Effector CD8-positive, alpha-beta T cell (primary cell): Measurements from ENCODE around the gene CANX.
"Not testable (repeated sequence)": the region's sequence is repeated elsewhere in the genome, so short reads cannot be mapped to it uniquely, and the experiment has no call there.

ENCODE experiments used
- DNase-seq: peaks from one replicate; lab custom pipeline; 2025; lab: John Stamatoyannopoulos, UW
- total RNA-seq, 4 experiments: gene quantifications; one replicate each; lab custom pipeline; 2026; lab: John Stamatoyannopoulos, UW

The CANX gene, protein sequence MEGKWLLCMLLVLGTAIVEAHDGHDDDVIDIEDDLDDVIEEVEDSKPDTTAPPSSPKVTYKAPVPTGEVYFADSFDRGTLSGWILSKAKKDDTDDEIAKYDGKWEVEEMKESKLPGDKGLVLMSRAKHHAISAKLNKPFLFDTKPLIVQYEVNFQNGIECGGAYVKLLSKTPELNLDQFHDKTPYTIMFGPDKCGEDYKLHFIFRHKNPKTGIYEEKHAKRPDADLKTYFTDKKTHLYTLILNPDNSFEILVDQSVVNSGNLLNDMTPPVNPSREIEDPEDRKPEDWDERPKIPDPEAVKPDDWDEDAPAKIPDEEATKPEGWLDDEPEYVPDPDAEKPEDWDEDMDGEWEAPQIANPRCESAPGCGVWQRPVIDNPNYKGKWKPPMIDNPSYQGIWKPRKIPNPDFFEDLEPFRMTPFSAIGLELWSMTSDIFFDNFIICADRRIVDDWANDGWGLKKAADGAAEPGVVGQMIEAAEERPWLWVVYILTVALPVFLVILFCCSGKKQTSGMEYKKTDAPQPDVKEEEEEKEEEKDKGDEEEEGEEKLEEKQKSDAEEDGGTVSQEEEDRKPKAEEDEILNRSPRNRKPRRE
- 486 to 797 (median 550) reads per million in 4 experiments for total RNA-seq

DNA sequence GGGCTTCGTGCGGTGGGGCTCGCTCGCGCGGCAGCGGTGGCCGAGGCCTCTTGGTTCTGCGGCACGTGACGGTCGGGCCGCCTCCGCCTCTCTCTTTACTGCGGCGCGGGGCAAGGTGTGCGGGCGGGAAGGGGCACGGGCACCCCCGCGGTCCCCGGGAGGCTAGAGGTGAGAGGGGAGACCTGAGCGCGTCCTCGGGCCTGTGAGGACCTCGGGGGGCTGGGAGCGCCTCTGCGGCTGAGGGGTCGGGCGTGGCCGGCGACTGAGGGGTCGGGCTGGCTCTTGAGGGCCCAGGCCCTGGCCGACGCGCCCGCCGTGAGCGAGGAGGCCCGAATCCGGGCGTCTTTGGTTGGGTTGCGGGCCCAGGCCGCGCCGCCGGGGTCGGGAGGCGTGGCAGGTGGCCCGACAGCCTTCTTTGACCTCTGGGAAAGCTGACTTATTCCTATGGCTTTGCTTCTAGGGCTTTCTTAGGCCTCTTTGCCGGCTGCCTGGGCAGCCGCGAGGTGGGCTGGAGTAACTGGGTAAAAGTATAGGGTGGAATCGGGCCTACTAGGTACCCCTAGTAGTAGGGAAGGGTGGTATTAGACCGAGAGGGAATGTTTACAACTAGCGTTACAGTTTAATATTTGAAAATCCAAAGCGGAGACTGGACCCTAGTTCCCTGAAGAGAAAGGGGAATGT, at the start of gene CANX:
Gene CANX (plus strand): TSS at position 33 of the 681 bp plus-strand sequence. CDS start 6,715 bp downstream, outside the sequence.
- no peak for DNase-seq

DNA sequence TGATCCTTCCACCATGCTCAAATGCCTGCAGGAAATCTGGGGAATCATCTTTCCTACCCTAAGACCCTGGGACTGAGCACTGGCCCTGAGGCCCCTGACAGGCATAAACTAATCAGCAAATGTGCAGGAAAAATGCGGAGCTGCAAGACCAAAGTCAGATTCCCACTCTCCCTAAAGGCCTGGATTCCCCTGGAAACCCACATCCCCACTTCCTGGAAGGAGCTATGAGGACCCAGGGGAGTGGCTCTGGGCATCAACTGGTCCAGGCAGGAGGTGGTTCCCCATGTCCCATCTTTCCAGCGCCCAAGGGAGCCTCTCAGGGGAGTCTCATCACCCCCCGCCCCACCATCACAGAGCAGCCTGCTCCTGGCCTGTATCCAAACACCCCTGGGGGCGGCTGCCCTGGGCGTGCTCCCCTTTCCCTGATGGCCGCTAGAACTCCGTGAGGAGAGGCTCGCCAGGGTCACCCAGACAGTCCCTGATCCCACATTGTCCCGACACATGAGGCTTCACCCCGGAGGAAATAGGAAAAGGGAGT, 49.5 kb upstream of the CANX start:
- not testable (repeated sequence) for DNase-seq

DNA sequence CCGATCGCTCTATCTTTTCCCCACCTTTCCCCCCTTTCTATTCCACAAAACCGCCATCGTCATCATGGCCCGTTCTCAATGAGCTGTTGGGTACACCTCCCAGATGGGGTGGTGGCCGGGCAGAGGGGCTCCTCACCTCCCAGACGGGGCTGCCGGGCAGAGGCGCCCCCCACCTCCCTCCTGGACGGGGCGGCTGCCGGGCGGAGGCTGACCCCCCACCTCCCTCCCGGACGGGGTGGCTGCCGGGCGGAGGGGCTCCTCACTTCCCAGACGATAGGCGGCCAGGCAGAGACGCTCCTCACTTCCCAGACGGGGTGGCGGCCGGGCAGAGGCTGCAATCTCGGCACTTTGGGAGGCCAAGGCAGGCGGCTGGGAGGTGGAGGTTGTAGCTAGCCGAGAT, 48.5 kb upstream of the CANX start:
- DNase-seq = not testable (repeated sequence)

DNA sequence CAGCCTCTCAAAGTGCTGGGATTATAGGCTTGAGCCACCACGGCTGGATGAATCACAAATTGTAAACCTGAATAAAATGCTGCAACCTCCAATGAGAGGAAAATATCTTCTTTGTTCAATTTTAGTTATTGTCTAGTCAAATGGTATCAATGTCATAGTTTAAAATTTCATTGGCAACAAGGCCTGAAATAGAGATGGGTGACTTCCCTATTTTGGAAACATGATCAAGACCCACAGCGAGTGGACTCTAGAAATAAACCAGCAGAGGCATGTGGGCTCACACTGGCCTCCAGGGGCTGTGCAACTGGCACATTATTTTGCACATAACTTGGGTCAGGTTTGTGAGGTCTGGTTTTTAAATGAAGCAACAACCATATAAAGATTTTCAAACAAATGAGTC, 45.6 kb upstream of the CANX start:
- not testable (repeated sequence) for DNase-seq

DNA sequence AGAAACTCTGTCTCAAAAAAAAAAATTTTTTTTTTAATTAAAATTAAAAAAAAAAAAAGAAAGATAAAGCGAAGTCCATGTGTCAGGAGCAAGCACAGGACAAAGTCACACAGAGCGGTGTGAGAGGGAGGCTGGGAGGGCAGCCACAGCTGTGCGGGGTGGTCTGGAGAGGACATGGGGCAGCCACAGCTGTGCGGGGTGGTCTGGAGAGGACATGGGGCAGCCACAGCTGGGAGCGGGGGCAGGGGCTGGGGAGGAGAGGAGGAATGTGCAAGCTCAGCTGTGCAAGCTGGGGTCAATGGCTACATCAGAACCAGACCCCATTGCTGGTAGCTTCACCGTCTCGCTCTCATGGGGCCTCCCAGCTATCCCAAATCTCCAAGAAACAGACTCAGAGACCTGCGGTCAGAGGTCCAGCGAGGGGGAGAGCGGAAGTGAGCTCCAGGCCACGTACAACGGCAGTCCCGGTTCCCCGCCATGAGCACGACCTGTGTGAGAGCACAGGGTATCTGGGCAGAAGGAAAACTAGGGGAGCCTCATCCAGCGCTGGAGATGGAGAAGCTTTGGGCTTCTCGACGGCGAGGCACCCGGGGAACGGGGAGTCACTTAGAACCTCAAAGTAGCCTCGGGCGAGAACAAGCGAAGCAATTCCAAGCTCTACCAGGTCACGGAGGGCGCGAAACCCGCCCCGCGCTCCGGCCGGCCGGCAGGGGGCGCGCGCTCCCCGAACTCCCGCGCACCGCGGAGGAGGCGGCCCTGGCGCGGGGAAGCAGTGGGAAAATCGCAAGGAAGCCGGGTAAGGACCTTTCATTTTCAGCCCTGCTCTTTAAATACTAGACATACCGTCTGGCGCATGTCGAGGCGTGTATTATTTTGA, 41.2 kb upstream of the CANX start:
- DNase-seq = not testable (repeated sequence)

DNA sequence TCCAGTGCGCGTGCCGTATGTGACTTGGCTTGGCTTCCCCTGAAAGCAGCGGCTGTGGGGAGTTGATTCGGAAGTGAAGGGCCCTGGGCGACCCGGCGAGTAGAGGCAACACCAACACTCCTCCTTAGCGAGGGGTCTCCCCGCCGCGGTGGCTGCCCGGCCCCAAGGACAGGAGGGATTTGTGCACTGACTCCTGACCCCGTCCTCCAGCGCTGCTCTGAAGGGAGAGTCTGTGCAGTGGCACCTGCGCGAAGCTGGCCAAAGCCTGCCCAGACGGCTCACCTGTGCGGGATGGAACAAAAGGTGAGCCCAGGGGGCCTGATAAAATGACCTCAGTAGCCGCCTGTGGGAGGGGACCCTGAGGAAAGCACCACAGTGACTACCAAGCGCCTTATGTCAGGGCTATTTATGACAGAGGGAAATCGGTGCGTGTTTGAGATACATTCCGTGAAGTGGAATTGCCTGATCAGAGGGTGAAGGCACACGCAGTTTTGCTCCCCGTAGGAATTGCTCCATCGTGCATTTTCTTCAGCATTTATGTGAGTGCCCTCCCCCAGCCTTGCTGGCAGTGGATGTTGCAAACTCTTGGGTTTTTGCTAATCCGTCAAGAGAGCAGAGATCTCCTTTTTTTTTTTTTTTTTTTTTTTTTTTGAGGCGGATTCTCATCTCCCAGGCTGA, 40.4 kb upstream of the CANX start:
- DNase-seq = not testable (repeated sequence)

DNA sequence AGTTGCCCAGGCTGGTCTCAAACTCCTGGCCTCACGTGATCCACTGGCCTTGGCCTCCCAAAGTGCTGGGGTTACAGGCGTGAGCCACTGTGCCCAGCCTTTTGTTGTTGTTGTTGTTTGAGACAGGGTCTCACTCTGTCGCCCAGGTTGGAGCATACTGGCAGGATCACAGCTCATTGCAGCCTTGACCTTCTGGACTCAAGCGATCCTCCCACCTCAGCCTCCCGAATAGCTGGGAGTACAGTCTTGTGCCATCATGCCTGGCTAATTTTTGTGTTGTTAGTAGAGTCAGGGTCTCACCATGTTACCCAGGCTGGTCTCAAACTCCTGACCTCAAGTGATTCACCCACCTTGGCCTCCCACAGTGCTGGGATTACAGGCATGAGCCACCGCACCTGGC, 37.1 kb upstream of the CANX start:
- not testable (repeated sequence) for DNase-seq

DNA sequence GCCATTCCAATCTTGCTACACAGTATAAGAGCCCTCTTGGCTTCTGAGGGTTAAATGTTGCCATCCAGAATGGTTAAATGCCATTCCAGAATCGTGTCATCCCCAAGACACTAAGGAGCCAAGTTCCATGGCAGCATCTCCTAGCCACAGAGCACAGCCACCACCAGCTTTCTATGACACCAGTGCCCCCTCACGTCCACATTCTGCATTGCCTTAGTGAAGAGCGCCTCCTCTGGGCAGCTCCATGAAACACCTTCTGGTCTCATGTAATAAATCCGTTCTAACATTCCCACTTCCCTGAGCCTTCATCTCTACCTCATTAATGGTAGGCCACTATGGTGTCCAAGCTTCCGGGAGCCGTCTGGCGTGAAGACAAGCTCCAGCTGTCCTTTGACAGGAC, 30.4 kb upstream of the CANX start:
- peak; percentile 4 for DNase-seq

DNA sequence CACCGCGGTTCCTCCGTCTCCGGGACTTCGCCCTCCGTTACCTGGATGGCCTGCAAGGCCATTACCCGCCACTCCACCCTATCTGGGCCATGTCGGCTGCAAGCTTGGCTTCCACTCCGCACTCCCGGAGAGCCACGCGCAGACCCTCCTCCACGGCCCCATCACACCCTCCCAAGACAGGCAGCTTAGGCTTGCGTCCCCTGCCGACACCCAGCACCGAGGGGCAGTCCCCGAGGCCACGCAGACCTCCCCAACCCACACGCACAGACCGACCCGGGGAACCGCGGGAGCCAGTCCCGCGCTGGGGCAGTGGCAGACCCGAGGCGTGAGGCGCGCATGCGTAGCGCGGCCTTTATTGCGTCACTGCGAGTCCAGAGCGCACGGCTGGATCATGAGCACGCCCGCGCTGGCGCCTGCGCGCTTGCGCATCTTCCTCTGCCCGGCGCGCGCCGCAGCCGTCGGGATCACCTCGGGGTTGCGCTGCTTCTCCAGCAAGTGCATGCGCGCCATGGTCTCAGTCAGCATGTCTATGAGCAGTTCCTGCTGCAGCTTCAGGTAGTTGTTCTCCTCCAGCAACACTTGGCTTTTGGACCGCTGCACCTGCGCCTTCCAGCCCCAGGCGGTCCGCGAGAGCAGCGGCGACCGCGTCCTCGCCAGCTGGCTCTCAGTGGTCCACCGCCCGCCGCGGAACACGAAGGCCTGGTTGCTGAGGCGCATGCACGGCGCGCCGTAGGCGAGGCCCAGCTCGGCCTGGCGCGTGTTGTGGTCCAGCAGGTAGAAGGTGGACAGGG, 20.3 kb upstream of the CANX start:
- DNase-seq = peak; percentile 86

DNA sequence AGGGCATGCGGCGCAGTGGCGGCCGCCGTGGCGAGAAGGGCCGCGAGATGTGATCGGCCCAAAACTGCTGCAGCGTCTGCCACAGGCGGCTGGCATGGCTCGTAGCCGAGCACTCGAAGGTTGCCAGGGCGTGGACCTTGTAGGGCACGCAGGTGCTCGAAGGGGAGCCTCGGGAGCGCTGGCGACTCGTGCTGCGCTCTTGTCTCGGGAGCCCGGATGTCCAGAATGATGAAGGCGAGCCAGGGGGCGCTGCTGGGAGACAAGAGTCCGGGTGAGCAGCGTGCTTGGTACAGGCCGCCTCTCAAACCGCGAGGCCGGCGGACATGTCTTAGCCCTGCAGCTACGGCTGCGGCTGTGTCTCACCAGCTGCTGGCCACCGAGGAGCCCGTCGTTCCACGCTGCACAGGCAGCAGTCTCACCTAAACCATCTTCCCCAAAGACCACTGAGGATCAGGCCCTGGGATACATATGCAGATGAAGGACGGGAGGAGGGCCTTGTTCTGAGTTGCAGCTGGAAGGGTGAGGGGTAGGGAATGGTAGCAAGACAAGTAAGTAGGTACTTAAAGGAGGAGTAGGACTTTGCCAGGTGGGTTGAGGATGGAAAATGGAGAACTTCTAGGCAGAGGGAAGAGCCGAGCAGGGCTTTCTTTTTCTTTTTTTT, 19.6 kb upstream of the CANX start:
- peak; percentile 38 for DNase-seq

DNA sequence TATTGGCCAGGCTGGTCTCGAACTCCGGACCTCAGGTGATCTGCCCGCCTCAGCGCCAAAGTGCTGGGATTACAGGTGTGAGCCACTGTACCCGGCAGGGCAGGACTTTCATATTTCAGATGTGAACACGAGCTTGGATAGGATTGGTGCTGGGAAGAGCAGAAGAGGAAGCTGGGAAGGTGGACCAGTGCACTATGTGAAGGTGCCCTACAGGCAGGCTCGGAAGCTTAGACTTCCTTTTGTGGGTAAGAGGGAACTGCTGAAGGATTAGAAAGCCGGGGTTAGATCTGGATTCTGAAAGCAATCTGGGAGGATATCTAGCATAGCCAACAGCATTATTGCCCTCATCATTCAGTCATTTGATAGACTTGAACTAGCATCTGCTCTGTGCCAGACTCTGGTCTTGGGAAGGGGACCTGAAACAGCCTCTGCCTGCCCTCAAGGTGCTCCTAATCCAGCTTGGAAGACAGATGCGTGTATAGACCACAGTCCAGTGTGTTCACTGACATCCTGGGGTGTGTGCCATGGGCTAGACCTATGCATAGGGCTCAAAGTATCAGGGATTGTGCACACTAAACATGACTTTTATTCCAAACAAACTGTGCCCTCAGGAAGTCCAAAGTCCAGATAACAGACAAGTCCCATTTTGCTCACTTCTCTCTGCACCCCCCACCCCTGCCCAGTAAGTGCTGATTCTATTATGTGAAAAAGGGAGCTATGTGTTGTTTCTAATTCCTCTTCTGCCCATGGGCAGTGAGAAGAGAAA, 18.6 kb upstream of the CANX start:
- no peak for DNase-seq

DNA sequence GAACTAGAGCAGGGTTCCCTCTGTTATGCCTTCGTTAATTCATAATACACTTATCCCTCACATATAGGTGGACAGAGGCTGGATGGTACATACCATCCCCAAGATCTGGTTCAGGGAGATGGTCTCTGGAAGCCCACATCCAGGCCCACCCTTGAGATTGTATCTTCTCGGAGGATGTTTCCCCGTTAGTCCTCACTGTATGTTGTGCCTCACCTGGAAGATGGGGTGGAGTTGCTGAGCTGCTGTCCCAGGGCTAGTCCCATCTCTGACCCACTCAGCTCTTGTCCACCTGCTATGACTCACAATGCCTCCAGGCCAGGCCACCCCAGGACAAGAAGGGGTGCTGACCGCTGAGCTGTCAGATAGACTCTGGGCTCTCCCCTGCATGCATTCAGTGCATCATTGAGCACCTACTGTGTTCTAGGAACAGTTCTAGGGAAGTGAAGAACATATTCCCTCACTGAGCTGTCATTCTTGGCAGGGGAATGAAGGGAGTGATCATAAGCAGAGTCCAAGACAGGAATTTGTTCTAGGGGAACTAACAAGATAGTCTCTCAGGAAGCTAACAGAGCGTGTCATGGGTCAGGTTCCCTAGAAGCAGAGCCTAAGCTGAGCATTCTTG, 17.9 kb upstream of the CANX start, which contains the start of gene CBY3:
Gene CBY3 (minus strand): TSS at position 255 of the 622 bp plus-strand sequence. CDS start 116 bp downstream, at position 139.
- DNase-seq = no peak

DNA sequence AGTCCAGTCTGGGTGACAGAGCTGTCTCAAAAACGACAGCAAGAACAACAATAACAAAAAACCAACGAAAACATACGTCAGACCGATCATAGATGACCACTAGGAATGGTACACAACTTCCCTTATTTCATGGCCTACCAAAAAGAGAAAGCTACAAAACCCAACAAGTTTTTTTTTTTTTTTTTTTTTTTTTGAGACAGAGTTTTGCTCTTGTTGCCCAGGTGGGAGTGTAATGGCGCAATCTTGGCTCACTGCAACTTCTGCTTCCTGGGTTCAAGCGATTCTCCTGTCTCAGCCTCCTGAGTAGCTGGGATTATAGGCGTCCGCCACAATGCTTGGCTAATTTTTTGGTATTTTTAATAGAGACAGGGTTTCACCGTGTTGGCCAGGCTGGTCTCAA, 9.6 kb upstream of the CANX start:
- DNase-seq = not testable (repeated sequence)

DNA sequence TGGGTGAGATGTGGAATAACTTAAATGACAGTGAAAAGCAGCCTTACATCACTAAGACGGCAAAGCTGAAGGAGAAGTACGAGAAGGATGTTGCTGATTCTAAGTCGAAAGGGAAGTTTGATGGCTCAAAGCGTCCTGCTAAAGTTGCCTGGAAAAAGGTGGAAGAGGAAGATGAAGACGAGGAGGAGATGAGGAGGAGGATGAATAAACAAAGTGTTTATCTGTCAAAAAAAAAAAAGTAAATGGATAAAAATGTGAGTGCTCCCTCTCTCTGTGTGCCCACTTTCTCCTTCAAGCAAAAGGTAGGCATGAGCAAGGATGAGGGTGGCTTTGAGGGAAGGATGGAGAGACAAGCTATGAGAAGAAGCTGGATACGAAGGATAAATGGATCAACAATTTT, 4.2 kb upstream of the CANX start:
- no peak for DNase-seq

DNA sequence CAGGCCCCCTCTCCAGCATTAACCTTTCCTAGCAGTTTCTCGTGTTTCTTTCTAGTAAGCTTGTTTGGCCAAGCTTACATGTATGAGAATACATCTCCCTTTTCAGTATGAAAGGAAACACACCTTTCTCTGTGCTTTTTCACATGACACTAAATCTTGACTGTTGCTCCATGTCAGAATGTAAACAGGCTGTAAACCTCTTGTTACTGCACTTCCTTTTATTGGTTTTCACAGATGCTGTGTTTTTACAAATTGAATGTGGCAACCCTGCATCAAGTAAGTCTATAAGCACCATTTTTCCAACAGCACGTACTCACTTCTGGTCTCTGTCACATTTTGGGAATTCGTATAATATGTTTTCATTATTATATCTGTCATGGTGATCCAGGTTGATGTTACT, 2.2 kb upstream of the CANX start:
- no peak for DNase-seq

DNA sequence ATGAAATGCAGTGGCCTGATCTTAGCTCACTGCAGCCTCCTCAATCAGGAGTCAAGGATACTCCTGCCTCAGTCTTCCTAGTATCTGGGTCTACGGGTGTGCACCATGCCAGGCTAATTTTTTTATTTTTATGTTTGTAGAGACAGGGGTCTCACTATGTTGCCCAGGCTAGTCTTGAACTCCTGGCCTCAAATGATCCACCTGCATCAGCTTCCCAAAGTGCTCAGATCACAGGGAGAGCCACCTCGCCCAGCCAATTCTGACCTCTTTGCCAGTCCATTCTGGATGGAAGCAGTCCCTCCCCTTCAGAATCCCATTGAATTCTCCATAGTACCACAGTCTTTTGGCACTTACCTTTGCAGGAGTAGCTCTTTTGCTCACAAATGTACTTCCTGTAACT, 1.7 kb upstream of the CANX start:
- DNase-seq = no peak

DNA sequence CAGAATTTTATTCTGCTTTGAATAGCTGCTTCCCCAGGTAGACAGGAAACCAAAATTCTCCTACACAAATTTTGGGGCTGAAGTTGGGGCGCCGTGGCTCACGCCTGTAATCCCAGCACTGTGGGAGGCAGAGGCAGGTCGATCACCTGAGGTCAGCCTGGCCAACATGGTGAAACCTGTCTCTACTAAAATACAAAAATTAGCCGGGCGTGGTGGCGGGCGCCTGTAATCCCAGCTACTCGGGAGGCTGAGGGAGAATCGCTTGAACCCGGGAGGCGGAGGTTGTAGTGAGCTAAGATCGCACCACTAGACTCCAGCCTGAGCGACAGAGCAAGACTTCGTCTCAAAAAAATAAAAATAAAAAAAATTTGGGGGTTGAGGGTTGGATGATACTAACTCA, 1.2 kb upstream of the CANX start:
- DNase-seq = not testable (repeated sequence)
